ENCODE measurements around the gene NLK.

DNA sequence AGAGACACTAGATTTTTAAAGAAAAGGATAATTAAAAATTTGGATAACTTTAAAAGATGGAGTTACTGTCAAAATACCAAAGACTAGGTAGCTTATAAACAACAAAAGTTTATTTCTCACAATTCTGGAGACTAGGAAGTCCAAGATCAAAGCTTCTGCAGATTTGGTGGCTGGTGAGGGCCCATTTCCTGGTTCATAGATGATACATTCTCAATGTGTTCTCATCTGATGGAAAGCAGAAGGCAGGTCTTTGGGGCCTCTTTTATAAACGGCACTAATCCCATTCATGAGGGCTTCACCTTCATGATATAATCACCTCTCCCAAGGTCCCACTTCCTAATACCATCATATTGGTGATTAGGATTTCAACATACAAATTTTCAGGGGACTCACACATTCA, 33.7 kb downstream of the NLK start:
- TF ChIP-seq, protein P1, sequence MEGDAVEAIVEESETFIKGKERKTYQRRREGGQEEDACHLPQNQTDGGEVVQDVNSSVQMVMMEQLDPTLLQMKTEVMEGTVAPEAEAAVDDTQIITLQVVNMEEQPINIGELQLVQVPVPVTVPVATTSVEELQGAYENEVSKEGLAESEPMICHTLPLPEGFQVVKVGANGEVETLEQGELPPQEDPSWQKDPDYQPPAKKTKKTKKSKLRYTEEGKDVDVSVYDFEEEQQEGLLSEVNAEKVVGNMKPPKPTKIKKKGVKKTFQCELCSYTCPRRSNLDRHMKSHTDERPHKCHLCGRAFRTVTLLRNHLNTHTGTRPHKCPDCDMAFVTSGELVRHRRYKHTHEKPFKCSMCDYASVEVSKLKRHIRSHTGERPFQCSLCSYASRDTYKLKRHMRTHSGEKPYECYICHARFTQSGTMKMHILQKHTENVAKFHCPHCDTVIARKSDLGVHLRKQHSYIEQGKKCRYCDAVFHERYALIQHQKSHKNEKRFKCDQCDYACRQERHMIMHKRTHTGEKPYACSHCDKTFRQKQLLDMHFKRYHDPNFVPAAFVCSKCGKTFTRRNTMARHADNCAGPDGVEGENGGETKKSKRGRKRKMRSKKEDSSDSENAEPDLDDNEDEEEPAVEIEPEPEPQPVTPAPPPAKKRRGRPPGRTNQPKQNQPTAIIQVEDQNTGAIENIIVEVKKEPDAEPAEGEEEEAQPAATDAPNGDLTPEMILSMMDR (IDR thresholded peaks at IDR 0.05), result no peak
- TF ChIP-seq POLR2AphosphoS5 (IDR thresholded peaks at IDR 0.05), result no peak
- no peak for TF ChIP-seq EP300 (IDR thresholded peaks at IDR 0.05)
- TF ChIP-seq POLR2A (IDR thresholded peaks at IDR 0.05), result no peak

All from upper lobe of left lung (tissue), 4 donors.